ENCODE data around the gene PDSS1. TPM values are rescaled to one million over a fixed set of nuclear protein-coding genes. Genes with fewer than 3 reads are reported as not detected.

The PDSS1 gene
- polyA plus RNA-seq, 1 of the 3 experiments (the other 2 are of a cell fraction): 14.9 TPM

- Histone ChIP-seq H3K36me3 (replicated peaks in 1 of 2; ENCODE audit: control insufficient read depth in 1 of 2, insufficient read depth in 2 of 2, low read length in 1 of 2) (no peaks in the 10 kb centered on the region), H3K9me3 (no peaks in the 10 kb centered on the region), H2AFZ (ENCODE audit: low read depth) (no peak overlapping the region), H3K27me3 (ENCODE audit: insufficient read depth) (no peaks in the 10 kb centered on the region), H3K27ac (ENCODE audit: low read depth in 2 of 2, low read length in 1 of 2) (no peak overlapping the region), H4K20me1 (ENCODE audit: insufficient read depth) (no peaks in the 10 kb centered on the region), H3K9me2 (no peaks in the 10 kb centered on the region), H3F3A (replicated peaks; ENCODE audit: insufficient read depth) (no peaks in the 10 kb centered on the region), H3K4me1 (ENCODE audit: control insufficient read depth in 1 of 2, insufficient read depth in 2 of 2, low read depth in 1 of 2, low read length in 1 of 2) (no peaks in the 10 kb centered on the region), H3K9ac (no peak overlapping the region), H3K79me2 (ENCODE audit: insufficient read depth) (no peaks in the 10 kb centered on the region), H3K4me3 (ENCODE audit: low read depth in 2 of 2, low read length in 1 of 2) (no peak overlapping the region), H3K4me2 (no peak overlapping the region)
- DNase-seq: no peak
- ChIA-PET CTCF (no interaction called here), POLR2A (no interaction called here)
- TF ChIP-seq PBX3 (IDR thresholded peaks at IDR 0.05) (no peak), RFX5 (IDR thresholded peaks at IDR 0.05; ENCODE audit: low read length) (no peak), ELF1 (IDR thresholded peaks at IDR 0.05) (no peak), MXI1 (IDR thresholded peaks at IDR 0.05; ENCODE audit: low read depth, low read length) (no peak), EP300 (IDR thresholded peaks at IDR 0.05; ENCODE audit: borderline replicate concordance in 1 of 2, low read depth in 1 of 2, low read length in 1 of 2) (no peak), RCOR1 (IDR thresholded peaks at IDR 0.05; ENCODE audit: low read length) (no peak), TEAD4 (IDR thresholded peaks at IDR 0.05; ENCODE audit: borderline replicate concordance, insufficient read depth) (no peak), NFIC (IDR thresholded peaks at IDR 0.05; ENCODE audit: borderline replicate concordance) (no peak), TCF12 (IDR thresholded peaks at IDR 0.05) (no peak), USF1 (IDR thresholded peaks at IDR 0.05; ENCODE audit: borderline replicate concordance, low read depth) (no peak), IRF3 (IDR thresholded peaks at IDR 0.05; ENCODE audit: low read depth, low read length) (no peak), NRF1 (IDR thresholded peaks at IDR 0.05; ENCODE audit: low read depth, low read length) (no peak), TAF1 (IDR thresholded peaks at IDR 0.05; ENCODE audit: borderline replicate concordance, low read depth, low read length) (no peak), SIN3A (IDR thresholded peaks at IDR 0.05; ENCODE audit: borderline replicate concordance, low read depth, low read length) (no peak), POLR2AphosphoS5 (IDR thresholded peaks at IDR 0.05; ENCODE audit: low read depth, low read length) (no peak), EZH2phosphoT487 (IDR thresholded peaks at IDR 0.05; ENCODE audit: borderline replicate concordance, low read depth) (no peak)
- 60% methylated on average over 14 of the region's 18 CpGs for WGBS (ENCODE audit: low lambda C conversion rate)
Measured at GRCh38 chr10:26653004-26653403, 44.5 kb upstream of the PDSS1 start.

- H3K9ac ChIP-seq: no peak overlapping the region
- no peak overlapping the region for H2AFZ ChIP-seq (ENCODE audit: low read depth)
- no peak overlapping the region for H3K27ac ChIP-seq (ENCODE audit: low read depth in 2 of 2, low read length in 1 of 2)
- H3K4me2 ChIP-seq: no peak overlapping the region
- H3K27me3 ChIP-seq (ENCODE audit: insufficient read depth): no peaks in the 10 kb centered on the region
- H4K20me1 ChIP-seq (ENCODE audit: insufficient read depth): no peaks in the 10 kb centered on the region
- H3K4me1 ChIP-seq (ENCODE audit: control insufficient read depth in 1 of 2, insufficient read depth in 2 of 2, low read depth in 1 of 2, low read length in 1 of 2): no peaks in the 10 kb centered on the region
- no peaks in the 10 kb centered on the region for H3K9me3 ChIP-seq
- no peak for DNase-seq
- no peaks in the 10 kb centered on the region for H3K36me3 ChIP-seq (replicated peaks in 1 of 2; ENCODE audit: control insufficient read depth in 1 of 2, insufficient read depth in 2 of 2, low read length in 1 of 2)
- CTCF ChIA-PET: no interaction called here
- POLR2A ChIA-PET: no interaction called here
- WGBS (ENCODE audit: low lambda C conversion rate): 80% methylated on average over 1 of the region's 1 CpG
- no peaks in the 10 kb centered on the region for H3K79me2 ChIP-seq (ENCODE audit: insufficient read depth)
- no peak overlapping the region for H3K4me3 ChIP-seq (ENCODE audit: low read depth in 2 of 2, low read length in 1 of 2)
- no peaks in the 10 kb centered on the region for H3K9me2 ChIP-seq
- no peaks in the 10 kb centered on the region for H3F3A ChIP-seq (replicated peaks; ENCODE audit: insufficient read depth)
- TF ChIP-seq TCF12 (IDR thresholded peaks at IDR 0.05) (no peak), MEF2A (IDR thresholded peaks at IDR 0.05; ENCODE audit: borderline replicate concordance, low read depth) (no peak), CHD2 (IDR thresholded peaks at IDR 0.05; ENCODE audit: low read length, partially characterized antibody) (no peak), SMC3 (IDR thresholded peaks at IDR 0.05; ENCODE audit: low read depth, low read length) (no peak), FOSL2 (IDR thresholded peaks at IDR 0.05; ENCODE audit: borderline replicate concordance, low read depth) (no peak), FOXJ3 (CRISPR knock-in tag; IDR thresholded peaks at IDR 0.05) (no peak), SIN3A (IDR thresholded peaks at IDR 0.05; ENCODE audit: borderline replicate concordance, low read depth, low read length) (no peak), PBX3 (IDR thresholded peaks at IDR 0.05) (no peak), EZH2phosphoT487 (IDR thresholded peaks at IDR 0.05; ENCODE audit: borderline replicate concordance, low read depth) (no peak), USF1 (IDR thresholded peaks at IDR 0.05; ENCODE audit: borderline replicate concordance, low read depth) (no peak), EP300 (IDR thresholded peaks at IDR 0.05; ENCODE audit: borderline replicate concordance in 1 of 2, low read depth in 1 of 2, low read length in 1 of 2) (no peak)
Measured at GRCh38 chr10:26655746-26656145, 41.8 kb upstream of the PDSS1 start.

All from SK-N-SH (cell line).